Central memory CD8-positive, alpha-beta T cell (primary cell): ENCODE data around the gene PARVB.

Source experiments
- ATAC-seq: fragments of 150-1000 bp; cut with Tn5 transposase; replicated peaks from 2 replicates; pipeline ENCODE4 v1.10.0; 2022; ENCODE audit warnings: mild to moderate bottlenecking, moderate FRiP score, moderate number of reproducible peaks; ENCODE audit not compliant: poor library complexity, severe bottlenecking; ENCODE audit errors: extremely low read depth
- DNase-seq, 2 donors: peaks; one replicate each; pipeline ENCODE4 v3.0.0; 2021; ENCODE audit warnings: low spot score in 2 of 2
- H3K27ac Mint-ChIP-seq: one replicate; pipeline ENCODE4 v1.8.0; 2022; ENCODE audit warnings: low read depth, mild to moderate bottlenecking, moderate library complexity, mixed read lengths
- H3K27me3 Mint-ChIP-seq: one replicate; pipeline ENCODE4 v1.8.0; 2022; ENCODE audit warnings: mixed read lengths
- H3K36me3 Mint-ChIP-seq: one replicate; pipeline ENCODE4 v1.8.0; 2022; ENCODE audit warnings: mild to moderate bottlenecking, moderate library complexity, mixed read lengths; ENCODE audit not compliant: insufficient read depth
- H3K4me1 Mint-ChIP-seq: one replicate; pipeline ENCODE4 v1.8.0; 2022; ENCODE audit warnings: mixed read lengths
- H3K4me3 Mint-ChIP-seq: one replicate; pipeline ENCODE4 v1.8.0; 2022; ENCODE audit warnings: mild to moderate bottlenecking, moderate library complexity, mixed read lengths
- H3K9me3 Mint-ChIP-seq: one replicate; pipeline ENCODE4 v1.8.0; 2022; ENCODE audit warnings: mixed read lengths

PARVB gene

DNA sequence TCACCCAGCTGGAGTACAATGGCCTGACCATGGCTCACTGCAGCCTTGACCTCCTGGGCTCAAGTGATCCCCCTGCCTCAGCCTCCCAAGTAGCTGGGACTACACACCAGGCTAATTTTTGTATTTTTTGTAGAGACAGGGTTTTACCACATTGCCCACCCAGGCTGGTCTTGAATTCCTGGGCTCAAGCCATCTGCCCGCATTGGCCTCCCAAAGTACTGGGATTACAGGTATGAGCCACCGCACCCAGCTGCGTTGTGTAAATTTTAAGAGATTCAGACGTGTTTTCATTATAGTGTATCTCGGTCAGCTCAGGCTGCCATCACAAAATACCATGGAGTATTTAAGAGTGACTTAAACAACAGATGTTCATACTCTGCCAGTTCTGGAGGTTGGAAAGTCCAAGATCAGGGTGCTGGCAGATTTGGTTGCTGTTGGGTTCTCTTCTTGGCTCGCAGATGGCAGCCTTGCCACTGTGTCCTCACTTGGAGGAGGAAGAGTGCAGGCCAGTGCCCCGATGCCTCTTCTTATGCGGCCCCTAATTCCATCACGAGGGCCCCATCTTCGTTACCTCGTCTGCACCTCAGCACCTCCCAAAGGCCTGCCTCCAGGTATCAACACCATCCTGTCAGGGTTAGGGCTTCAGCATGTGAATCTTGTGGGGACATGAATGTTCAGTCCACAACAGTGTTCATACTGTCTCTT lies 32.6 kb upstream of the PARVB start:
- DNase-seq (no peak), ATAC-seq (no peak)
- H3K36me3 Mint-ChIP-seq = peaks cover 55% of the 10 kb centered on the region
- no peaks in the 10 kb centered on the region for H3K27me3 Mint-ChIP-seq
- no peak overlapping the region for H3K4me3 Mint-ChIP-seq
- H3K9me3 Mint-ChIP-seq = no peaks in the 10 kb centered on the region
- H3K4me1 Mint-ChIP-seq = peaks cover 33% of the 10 kb centered on the region
- no peak overlapping the region for H3K27ac Mint-ChIP-seq

DNA sequence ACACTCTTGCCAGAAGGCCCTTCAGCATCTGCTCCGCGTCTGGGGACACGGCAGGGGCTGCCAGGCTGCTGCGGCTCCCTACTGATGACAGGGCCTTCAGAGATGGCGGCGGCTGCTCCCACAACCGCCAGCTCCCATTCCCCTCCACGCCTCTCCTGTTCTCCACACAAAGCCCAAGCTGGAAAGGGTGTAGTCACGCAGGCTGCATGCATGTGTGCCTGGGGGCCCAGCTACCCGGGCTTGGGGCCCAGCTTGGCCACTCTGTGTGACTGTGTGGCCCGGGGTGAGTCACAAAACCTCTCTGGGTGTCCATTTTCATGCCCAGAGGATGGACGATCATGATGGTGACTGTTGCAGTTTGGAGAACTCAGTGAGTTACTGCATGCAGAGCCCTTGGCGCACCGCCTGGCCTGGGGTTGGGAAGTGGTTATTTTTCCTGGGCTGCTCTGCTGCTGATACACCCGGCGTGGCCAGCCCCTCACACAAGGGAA lies 31.7 kb upstream of the PARVB start:
- no peaks in the 10 kb centered on the region for H3K9me3 Mint-ChIP-seq
- H3K27ac Mint-ChIP-seq = no peak overlapping the region
- H3K27me3 Mint-ChIP-seq = no peaks in the 10 kb centered on the region
- H3K36me3 Mint-ChIP-seq = peaks cover 52% of the 10 kb centered on the region
- no peak overlapping the region for H3K4me3 Mint-ChIP-seq
- ATAC-seq (no peak), DNase-seq (no peak)
- peaks cover 40% of the 10 kb centered on the region for H3K4me1 Mint-ChIP-seq

DNA sequence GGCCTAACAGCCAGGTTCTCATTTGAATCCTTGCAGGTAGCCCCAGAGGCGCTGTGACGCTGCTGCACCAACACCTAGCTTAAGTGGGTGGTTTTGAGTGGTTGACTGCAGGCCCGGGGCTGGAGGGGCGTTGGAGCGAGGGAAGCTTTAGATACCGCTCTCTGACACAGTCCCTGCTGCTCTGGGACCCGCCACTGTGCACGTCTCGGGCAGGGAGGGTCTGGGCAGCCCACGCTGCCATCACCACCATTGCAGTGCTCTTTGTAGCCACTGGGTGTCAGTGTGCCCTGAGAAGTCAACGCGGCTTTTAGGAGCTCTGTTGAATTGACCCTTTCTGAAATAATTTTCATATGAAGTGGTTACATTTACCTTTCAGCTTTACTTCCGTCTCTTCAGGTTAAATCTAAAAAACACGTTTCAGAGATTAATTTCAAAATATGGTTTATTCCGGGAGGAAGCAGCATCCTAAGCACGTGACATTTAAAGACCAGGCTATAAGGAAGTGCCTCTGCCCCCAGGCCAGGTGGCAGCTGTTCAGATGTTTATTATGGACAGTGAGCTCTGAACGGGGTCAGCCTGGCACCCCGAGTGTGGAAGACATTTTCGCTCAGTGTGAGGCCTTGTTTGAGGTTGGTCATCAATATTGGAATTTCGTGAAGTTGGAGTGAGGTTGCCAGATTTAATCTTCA lies 30.9 kb upstream of the PARVB start:
- Mint-ChIP-seq H3K36me3 (peaks cover 49% of the 10 kb centered on the region), H3K27ac (peak overlapping the region; percentile 46)
- no peak for ATAC-seq

GRCh38 chr22:43994006-43994405 lies 30.1 kb upstream of the PARVB start:
- Mint-ChIP-seq H3K4me1 (peaks cover 40% of the 10 kb centered on the region), H3K9me3 (no peaks in the 10 kb centered on the region), H3K36me3 (peaks cover 47% of the 10 kb centered on the region), H3K27ac (peak overlapping the region; percentile 92), H3K4me3 (peak overlapping the region; percentile 90), H3K27me3 (no peaks in the 10 kb centered on the region)
- ATAC-seq (no peak), DNase-seq (no peak)

More for the DNA sequence above, 30.9 kb upstream of the PARVB start:
- Mint-ChIP-seq H3K4me1 (peaks cover 40% of the 10 kb centered on the region), H3K4me3 (no peak overlapping the region), H3K27me3 (no peaks in the 10 kb centered on the region), H3K9me3 (no peaks in the 10 kb centered on the region)
- DNase-seq = peak; percentile 31 to 40

GRCh38 chr22:43994416-43994815 lies 29.7 kb upstream of the PARVB start:
- Mint-ChIP-seq H3K27ac (peak overlapping the region; percentile 92), H3K4me3 (peak overlapping the region; percentile 90), H3K27me3 (no peaks in the 10 kb centered on the region), H3K9me3 (no peaks in the 10 kb centered on the region), H3K4me1 (peaks cover 40% of the 10 kb centered on the region), H3K36me3 (peaks cover 45% of the 10 kb centered on the region)
- DNase-seq (no peak), ATAC-seq (no peak)

DNA sequence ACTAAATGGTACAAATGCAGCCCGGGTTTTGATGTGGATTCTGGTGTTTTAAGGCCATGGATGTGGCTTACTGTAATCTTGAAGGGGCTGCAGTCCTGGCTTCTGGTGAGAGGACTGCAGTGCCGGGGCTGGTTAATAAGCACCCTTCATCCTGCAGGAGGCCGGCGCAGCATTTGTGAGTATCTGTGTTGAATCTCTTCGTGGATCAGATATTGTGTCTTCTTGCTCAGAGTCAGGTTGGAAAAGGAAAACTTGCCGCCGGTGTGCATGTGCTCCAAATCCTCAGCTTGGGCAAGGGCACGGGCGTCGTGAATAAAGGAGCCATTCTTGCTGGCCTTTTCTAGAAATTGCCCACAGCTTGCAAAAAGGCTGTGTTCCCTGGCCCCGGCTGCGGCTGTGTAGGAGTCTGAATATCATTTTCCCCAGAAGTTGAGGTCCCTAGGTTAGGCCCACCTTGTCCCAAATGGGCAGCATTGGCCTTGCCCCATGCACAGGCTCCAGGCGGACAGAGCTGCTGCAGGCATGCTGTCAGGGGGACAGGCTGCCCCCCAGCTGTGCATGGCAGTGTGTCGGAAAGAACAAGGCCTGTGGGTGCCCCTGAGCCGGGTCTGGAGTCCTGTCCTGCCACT lies 28.9 kb upstream of the PARVB start:
- Mint-ChIP-seq H3K36me3 (peaks cover 42% of the 10 kb centered on the region), H3K27ac (peak overlapping the region; percentile 92), H3K27me3 (no peaks in the 10 kb centered on the region), H3K9me3 (no peaks in the 10 kb centered on the region), H3K4me3 (peak overlapping the region; percentile 90), H3K4me1 (peaks cover 40% of the 10 kb centered on the region)
- DNase-seq = no peak
- no peak for ATAC-seq

- Mint-ChIP-seq H3K27me3 (no peaks in the 10 kb centered on the region), H3K27ac (peak overlapping the region; percentile 92), H3K4me1 (peaks cover 40% of the 10 kb centered on the region), H3K9me3 (no peaks in the 10 kb centered on the region), H3K4me3 (peak overlapping the region; percentile 90), H3K36me3 (peaks cover 38% of the 10 kb centered on the region)
- ATAC-seq (no peak), DNase-seq (no peak)
Measured at GRCh38 chr22:43995798-43996169, 28.3 kb upstream of the PARVB start.

- peak overlapping the region; percentile 90 for H3K4me3 Mint-ChIP-seq
- H3K27me3 Mint-ChIP-seq = no peaks in the 10 kb centered on the region
- peaks cover 32% of the 10 kb centered on the region for H3K36me3 Mint-ChIP-seq
- peaks cover 40% of the 10 kb centered on the region for H3K4me1 Mint-ChIP-seq
- H3K27ac Mint-ChIP-seq = peak overlapping the region; percentile 92
- ATAC-seq = peak; percentile 75
- H3K9me3 Mint-ChIP-seq = no peaks in the 10 kb centered on the region
- DNase-seq = peak; percentile 43 to 44
Measured at GRCh38 chr22:43996170-43996980, 27.7 kb upstream of the PARVB start.

GRCh38 chr22:43996981-43997265 lies 27.2 kb upstream of the PARVB start:
- H3K9me3 Mint-ChIP-seq = no peaks in the 10 kb centered on the region

DNA sequence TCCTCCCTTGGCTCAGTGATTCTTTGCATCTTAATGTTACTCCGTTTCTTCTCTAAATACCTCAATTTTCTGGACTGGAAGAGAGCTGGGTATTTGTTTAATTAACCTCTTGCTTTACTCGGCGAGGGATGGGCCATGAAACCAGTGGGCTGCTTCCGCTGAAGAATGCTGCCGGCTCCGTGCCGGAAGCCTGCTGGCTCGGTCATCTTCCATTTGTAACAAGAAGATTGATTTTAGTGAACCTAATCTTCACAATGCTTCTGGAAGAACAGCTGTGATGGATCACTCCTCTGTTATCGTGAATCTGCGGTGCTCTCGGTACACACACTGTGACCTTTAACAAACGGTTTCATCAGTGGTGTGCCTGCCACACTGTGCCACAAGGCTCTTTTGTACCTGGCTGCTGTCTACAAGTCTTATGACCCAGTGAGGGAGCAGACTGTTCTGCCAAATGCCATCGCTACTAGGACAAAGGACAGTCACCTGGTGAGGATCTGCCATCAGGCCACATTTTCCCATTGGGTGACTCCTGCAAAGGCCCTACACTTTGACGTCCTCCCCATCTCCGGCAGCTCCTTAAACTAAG lies 25.3 kb upstream of the PARVB start:
- Mint-ChIP-seq H3K9me3 (no peaks in the 10 kb centered on the region), H3K4me3 (no peak overlapping the region), H3K27me3 (no peaks in the 10 kb centered on the region), H3K36me3 (peaks cover 17% of the 10 kb centered on the region), H3K27ac (no peak overlapping the region), H3K4me1 (peaks cover 32% of the 10 kb centered on the region)
- DNase-seq = no peak
- ATAC-seq = no peak

More at GRCh38 chr22:43996981-43997265, 27.2 kb upstream of the PARVB start:
- peaks cover 40% of the 10 kb centered on the region for H3K4me1 Mint-ChIP-seq
- H3K27me3 Mint-ChIP-seq = no peaks in the 10 kb centered on the region
- DNase-seq = no peak
- H3K27ac Mint-ChIP-seq = peak overlapping the region; percentile 92
- H3K36me3 Mint-ChIP-seq = peaks cover 26% of the 10 kb centered on the region
- ATAC-seq = no peak
- H3K4me3 Mint-ChIP-seq = peak overlapping the region; percentile 90

- ATAC-seq = no peak
- H3K4me3 Mint-ChIP-seq = no peak overlapping the region
- H3K4me1 Mint-ChIP-seq = peaks cover 28% of the 10 kb centered on the region
- H3K27ac Mint-ChIP-seq = no peak overlapping the region
- H3K27me3 Mint-ChIP-seq = no peaks in the 10 kb centered on the region
- no peaks in the 10 kb centered on the region for H3K9me3 Mint-ChIP-seq
- DNase-seq = no peak
- peaks cover 17% of the 10 kb centered on the region for H3K36me3 Mint-ChIP-seq
Measured at GRCh38 chr22:43999378-43999777, 24.7 kb upstream of the PARVB start.

DNA sequence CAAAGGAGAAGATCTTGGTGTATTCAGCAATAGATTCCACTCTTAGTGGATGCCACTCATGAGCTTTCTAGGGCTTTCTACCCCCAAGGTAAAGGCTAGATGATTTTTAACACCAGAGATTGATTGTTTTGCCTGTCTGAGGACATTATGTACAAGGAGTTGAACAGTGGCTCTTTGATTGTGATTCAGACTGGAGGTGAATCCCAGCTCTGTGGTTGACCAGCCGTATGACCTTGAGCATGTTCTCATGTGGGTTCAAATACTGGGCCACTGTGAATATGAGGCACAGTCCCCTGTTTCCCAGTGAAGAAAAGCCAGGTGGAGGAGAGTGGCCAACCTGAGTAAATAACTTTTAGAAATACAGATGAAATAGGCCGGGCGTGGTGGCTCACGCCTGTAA lies 24.0 kb upstream of the PARVB start:
- H3K36me3 Mint-ChIP-seq = peaks cover 16% of the 10 kb centered on the region
- H3K27ac Mint-ChIP-seq = no peak overlapping the region
- H3K4me3 Mint-ChIP-seq = no peak overlapping the region

More for the DNA sequence above, 24.0 kb upstream of the PARVB start:
- ATAC-seq (no peak), DNase-seq (no peak)
- Mint-ChIP-seq H3K4me1 (peaks cover 21% of the 10 kb centered on the region), H3K27me3 (no peaks in the 10 kb centered on the region), H3K9me3 (no peaks in the 10 kb centered on the region)
